ENCODE measurements around the gene AP1S1. TPM values are rescaled to one million over a fixed set of nuclear protein-coding genes. Genes with fewer than 3 reads are reported as not detected.

AP1S1 gene
- total and polyA plus RNA-seq, 9 of the 15 experiments (the other 6 are each of a cell fraction or from before 2014, with no cell fraction given) = 4.4 to 149 (median 89.4) TPM

GRCh38 chr7:101153969-101154692 is at the start of gene AP1S1 (continued):
- TF ChIP-seq ZNF282 (CRISPR knock-in tag; IDR thresholded peaks at IDR 0.05) (no peak), NFIX (CRISPR knock-in tag; IDR thresholded peaks at IDR 0.05; ENCODE audit: low read depth) (no peak), ZNF512 (tag; IDR thresholded peaks at IDR 0.05) (no peak), FOXJ2 (tag; IDR thresholded peaks at IDR 0.05) (no peak), RAD21 (CRISPR knock-in tag; conservative IDR thresholded peaks at IDR 0.05 in 1 of 2, IDR thresholded peaks at IDR 0.05 in 1 of 2) (no peak), MTA1 (IDR thresholded peaks at IDR 0.05; ENCODE audit: borderline replicate concordance) (no peak), MBD2 (IDR thresholded peaks at IDR 0.05; ENCODE audit: borderline replicate concordance, low read depth) (no peak), ZNF507 (tag; conservative IDR thresholded peaks at IDR 0.05) (no peak), CEBPB (tag; IDR thresholded peaks at IDR 0.05) (no peak), BCOR (IDR thresholded peaks at IDR 0.05) (no peak), BRF2 (IDR thresholded peaks at IDR 0.05; ENCODE audit: borderline replicate concordance, insufficient read depth, insufficient read length) (no peak), NCOA4 (IDR thresholded peaks at IDR 0.05; ENCODE audit: partially characterized antibody) (no peak), SP2 (IDR thresholded peaks at IDR 0.05; ENCODE audit: extremely low read depth, low read depth, low read length, poor library complexity, severe bottlenecking) (no peak), TGIF2 (CRISPR knock-in tag; IDR thresholded peaks at IDR 0.05) (no peak), CUX1 (CRISPR knock-in tag; IDR thresholded peaks at IDR 0.05) (no peak), FOXA3 (CRISPR knock-in tag; conservative IDR thresholded peaks at IDR 0.05 in 1 of 2, IDR thresholded peaks at IDR 0.05 in 1 of 2) (no peak), NRF1 (conservative IDR thresholded peaks at IDR 0.05 in 1 of 2, IDR thresholded peaks at IDR 0.05 in 1 of 2) (peak; percentile 96 to 97), CTCF (IDR thresholded peaks at IDR 0.05 in 2 of 3, conservative IDR thresholded peaks at IDR 0.05 in 1 of 3; ENCODE audit: insufficient read depth in 2 of 3, low read depth in 1 of 3, low read length in 3 of 3) (no peak)
